IPS-18a (cell line): Measurements from ENCODE around the gene ZFYVE28.

Source experiments
- H3K27ac ChIP-seq: one replicate; pipeline ENCODE4 v1.5.1; 2013; ENCODE audit warnings: low read length
- H3K27me3 ChIP-seq: one replicate; pipeline ENCODE4 v1.6.1; 2013; ENCODE audit warnings: mild to moderate bottlenecking, low read length; ENCODE audit not compliant: control insufficient read depth, insufficient read depth
- H3K36me3 ChIP-seq: one replicate; pipeline ENCODE4 v1.6.1; 2013; ENCODE audit warnings: low read depth, low read length; ENCODE audit not compliant: control insufficient read depth
- H3K4me1 ChIP-seq: one replicate; pipeline ENCODE4 v1.6.1; 2013; ENCODE audit warnings: low read depth, low read length; ENCODE audit not compliant: control insufficient read depth
- H3K4me3 ChIP-seq: one replicate; pipeline ENCODE4 v1.5.1; 2013; ENCODE audit warnings: low read length
- H3K9ac ChIP-seq: one replicate; pipeline ENCODE4 v1.6.1; 2013; ENCODE audit warnings: mild to moderate bottlenecking, low read length, moderate library complexity
- H3K9me3 ChIP-seq: one replicate; pipeline ENCODE4 v1.6.1; 2013; ENCODE audit warnings: low read depth, low read length; ENCODE audit not compliant: control insufficient read depth

The ZFYVE28 gene

DNA sequence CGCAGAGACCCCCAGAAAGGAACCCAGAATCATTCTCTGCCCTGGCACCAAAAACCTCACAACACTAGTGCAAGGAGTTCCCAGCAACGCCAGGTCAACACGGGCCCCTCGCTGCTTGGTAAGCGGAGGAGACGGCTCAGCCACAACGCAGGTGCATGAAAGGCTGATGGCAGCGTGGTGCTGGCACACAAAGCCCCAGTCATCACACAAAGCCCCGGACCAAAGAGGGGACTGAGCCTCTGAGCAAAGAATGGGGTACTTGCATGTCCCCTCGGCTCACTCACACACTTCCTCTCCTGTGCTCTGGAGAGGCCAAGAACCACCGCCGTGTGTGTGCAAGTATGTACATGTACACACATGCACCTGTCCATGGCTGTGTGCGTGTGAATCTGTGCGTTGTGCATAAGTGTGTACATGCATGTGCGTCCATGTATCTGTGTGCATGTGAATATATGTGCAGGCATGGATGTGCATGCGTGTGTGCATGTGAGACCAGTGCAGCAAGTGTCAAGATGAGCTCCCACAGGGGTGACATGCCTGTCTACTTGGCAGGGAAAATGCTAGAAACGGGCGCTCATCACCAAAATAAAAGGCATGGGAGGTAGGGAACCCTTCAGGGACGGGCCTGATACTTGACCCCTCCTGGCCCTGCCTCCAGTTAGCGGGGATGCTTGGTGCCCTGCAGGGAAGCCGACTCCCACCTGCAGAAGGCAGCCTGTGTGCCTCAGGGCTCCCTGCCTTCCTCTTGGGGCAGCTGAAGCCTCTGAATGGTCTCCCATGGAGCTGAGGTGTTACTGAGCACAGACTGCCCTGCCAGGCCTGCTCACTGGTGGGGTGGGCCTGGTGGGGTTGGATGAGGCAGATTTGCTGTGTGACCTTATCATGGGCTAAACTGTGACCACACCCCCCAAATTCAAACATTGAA, 60.4 kb downstream of the ZFYVE28 start:
- no peak overlapping the region for H3K4me3 ChIP-seq
- no peaks in the 10 kb centered on the region for H3K9me3 ChIP-seq
- no peaks in the 10 kb centered on the region for H3K4me1 ChIP-seq
- H3K27me3 ChIP-seq: no peaks in the 10 kb centered on the region
- no peak overlapping the region for H3K27ac ChIP-seq
- H3K36me3 ChIP-seq: no peaks in the 10 kb centered on the region
- H3K9ac ChIP-seq: no peak overlapping the region

DNA sequence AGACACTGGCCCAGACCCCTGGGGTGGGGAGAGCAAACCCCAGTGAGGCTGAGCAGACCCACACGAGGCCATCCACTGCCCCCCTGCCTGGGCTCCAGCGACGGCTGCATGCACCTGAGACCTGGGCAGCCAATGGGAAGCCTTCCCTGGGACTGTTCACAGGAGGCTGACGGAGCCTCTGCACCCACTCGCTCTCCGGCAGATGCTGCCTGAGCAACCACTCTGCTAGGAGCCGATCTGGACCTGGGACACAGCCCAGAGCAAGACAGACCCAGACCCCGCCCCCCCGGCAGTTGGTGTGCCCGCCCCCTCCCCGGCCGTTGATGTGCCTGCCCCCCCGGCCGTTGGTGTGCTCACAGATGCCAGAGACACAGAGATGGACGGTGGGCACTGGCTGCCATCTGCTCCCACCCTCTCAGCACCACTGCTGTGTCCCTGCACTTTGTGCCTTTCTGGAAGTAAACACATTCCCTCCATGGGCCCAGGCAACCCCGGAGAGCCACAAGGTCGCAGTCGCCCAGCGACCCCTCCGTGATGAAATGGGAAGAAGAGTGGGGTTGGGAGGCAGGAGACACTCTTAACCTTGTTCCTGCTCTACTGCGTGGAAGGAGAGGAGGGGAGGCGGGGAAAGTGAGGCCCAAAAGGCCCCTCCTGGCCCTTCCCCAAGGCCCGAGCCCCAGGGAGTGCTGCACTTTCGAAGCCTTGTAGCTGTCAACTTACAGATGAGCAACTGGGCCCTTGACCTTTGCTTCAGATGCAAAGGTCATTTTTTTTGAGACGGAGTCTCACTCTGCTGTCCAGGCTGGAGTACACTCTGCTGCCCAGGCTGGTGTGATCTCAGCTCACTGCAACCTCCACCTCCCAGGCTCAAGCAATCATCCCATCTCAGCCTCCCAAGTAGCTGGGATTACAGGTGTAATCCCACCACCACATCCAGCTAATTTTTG, 62.0 kb downstream of the ZFYVE28 start:
- Histone ChIP-seq H3K36me3 (no peaks in the 10 kb centered on the region), H3K27ac (no peak overlapping the region), H3K4me1 (no peaks in the 10 kb centered on the region), H3K27me3 (no peaks in the 10 kb centered on the region), H3K4me3 (no peak overlapping the region), H3K9ac (no peak overlapping the region), H3K9me3 (no peaks in the 10 kb centered on the region)

DNA sequence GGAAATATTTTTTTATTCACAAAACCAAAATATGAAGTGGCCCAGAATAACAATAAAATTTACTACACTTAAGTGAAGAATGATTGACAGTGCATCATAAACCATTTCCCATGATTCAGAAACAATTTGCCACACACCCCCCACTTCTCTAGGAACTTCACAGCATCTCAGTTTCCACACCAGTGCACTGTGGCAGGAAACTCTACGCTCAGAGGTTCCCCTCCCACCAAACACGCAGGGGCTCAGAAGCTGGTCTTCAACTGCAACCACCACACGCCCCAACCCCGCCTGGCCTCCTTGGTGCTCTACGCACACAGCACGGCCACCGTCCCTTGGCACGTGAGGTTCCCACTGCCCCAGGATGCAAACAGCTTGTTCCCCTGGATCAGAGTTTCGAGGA, 63.7 kb downstream of the ZFYVE28 start:
- H3K27ac ChIP-seq: no peak overlapping the region
- no peaks in the 10 kb centered on the region for H3K4me1 ChIP-seq
- H3K9me3 ChIP-seq: no peaks in the 10 kb centered on the region
- H3K36me3 ChIP-seq: no peaks in the 10 kb centered on the region
- H3K9ac ChIP-seq: no peak overlapping the region
- no peaks in the 10 kb centered on the region for H3K27me3 ChIP-seq
- H3K4me3 ChIP-seq: no peak overlapping the region

DNA sequence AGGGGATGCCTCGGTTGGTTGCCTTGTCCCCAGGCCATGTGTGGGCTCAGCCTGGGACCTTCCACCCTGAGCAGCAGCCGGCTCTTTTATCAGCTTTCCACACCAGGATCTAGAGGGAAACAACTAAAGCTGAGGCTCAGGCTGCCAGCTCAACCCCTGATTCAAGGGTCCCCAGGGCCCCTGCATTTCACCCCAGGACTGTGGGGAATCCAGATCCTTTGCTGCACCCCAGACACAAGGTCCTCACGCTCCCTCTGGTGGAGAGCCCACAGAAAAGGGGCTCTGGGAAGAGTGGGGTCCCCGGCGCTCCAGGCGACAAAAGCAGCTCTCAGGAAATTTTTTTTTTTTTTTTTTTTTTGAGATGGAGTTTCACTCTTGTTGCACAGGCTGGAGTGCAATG, 64.3 kb downstream of the ZFYVE28 start:
- Histone ChIP-seq H3K27ac (no peak overlapping the region), H3K36me3 (no peaks in the 10 kb centered on the region), H3K9ac (no peak overlapping the region), H3K9me3 (no peaks in the 10 kb centered on the region), H3K4me3 (no peak overlapping the region), H3K4me1 (no peaks in the 10 kb centered on the region), H3K27me3 (no peaks in the 10 kb centered on the region)

DNA sequence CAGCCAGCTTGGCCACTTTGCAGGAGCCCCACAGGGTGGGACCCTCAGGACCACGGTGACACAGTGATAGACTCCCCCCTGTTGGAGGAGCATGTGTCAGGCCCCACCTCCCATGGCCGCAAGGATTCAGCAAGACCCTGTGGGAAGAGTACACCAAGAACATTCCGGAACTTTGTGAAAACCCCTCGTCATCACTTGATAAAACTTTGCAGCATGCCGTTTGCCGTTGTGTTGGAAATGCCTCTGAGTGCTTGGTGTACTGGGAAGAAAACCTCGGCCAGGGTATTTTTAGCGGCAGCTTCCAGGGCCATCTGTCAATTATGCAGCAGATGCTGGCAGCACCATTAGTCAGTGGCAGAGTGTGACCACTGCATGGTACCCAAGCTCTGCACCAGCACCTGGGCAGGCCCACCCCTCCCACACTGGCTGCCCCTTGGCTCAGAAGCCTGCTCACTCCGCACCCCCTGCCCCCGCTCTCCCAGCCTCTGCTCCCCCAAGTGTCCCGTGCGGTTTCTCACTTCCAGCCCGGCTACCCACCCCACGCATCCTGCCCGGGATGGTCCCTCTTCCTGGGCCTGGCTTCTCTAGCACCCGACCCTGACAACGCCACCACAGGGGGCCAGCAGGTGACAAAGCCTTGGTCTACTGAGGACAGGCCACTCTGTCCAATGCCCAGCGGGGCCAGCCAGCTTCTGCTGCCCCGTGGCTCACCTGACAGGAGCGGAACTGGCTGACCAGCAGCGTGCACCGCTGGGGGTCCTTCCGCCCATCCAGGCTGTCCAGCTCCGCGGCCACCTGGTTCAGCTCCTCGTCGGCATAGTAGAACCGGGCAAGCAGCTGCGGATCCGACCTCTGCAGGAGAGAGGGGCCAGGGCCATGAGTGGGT, 65.0 kb downstream of the ZFYVE28 start:
- H3K27ac ChIP-seq: no peak overlapping the region
- H3K36me3 ChIP-seq: no peaks in the 10 kb centered on the region
- no peak overlapping the region for H3K9ac ChIP-seq

DNA sequence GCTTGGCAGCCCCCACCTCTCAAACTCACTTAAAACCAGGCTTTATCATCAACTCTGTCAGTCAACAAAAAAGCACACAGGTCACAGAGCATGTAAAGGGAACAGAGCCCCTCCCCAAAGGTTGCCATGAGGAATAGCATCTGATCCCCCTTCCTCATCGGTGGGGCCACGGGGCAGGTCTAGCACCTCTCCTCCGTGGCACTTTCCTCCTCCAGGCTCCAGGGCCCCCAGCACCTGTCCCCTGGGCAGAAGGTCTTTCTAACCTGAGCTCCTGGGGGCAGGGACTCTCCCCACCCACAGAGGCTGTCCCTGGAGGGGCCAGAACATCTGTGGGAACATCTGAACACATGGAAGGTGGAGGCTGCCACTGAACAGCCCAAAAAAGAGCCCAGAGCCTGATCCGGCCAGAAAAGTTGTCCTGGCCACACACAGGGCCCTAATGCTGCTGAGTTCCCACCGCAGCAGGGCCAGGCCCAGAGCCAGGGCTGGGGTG, 65.7 kb downstream of the ZFYVE28 start:
- Histone ChIP-seq H3K4me1 (no peaks in the 10 kb centered on the region), H3K9me3 (no peaks in the 10 kb centered on the region), H3K4me3 (no peak overlapping the region), H3K27me3 (no peaks in the 10 kb centered on the region), H3K36me3 (no peaks in the 10 kb centered on the region), H3K27ac (no peak overlapping the region), H3K9ac (no peak overlapping the region)

More for the DNA sequence above, 65.0 kb downstream of the ZFYVE28 start:
- H3K9me3 ChIP-seq: no peaks in the 10 kb centered on the region
- H3K4me1 ChIP-seq: no peaks in the 10 kb centered on the region
- no peaks in the 10 kb centered on the region for H3K27me3 ChIP-seq
- no peak overlapping the region for H3K4me3 ChIP-seq

DNA sequence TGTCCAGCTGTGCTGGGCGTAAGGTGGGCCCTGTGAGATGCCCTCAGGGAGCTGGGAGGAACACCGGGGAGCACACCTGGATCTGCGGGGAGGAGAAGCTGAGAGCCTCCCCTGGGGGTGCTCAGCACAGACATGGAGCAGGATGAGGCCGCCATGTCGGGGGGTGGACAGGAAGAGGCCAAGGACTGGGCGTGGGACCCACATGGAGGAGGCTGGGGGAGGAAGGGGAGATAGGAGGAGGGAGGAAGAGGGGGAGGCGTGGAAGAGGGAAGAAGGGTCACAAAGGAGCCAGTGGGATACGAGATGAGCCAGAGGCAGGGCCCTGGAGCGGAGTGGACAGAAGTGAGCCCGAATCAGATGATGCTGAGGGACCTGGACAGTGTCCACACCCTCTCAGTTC, 66.3 kb downstream of the ZFYVE28 start:
- Histone ChIP-seq H3K9ac (no peak overlapping the region), H3K27me3 (no peaks in the 10 kb centered on the region), H3K4me1 (no peaks in the 10 kb centered on the region), H3K9me3 (no peaks in the 10 kb centered on the region), H3K27ac (no peak overlapping the region), H3K36me3 (no peaks in the 10 kb centered on the region), H3K4me3 (no peak overlapping the region)

- Histone ChIP-seq H3K27me3 (no peaks in the 10 kb centered on the region), H3K4me1 (no peaks in the 10 kb centered on the region), H3K27ac (no peak overlapping the region), H3K4me3 (no peak overlapping the region), H3K9me3 (no peaks in the 10 kb centered on the region), H3K9ac (no peak overlapping the region), H3K36me3 (no peaks in the 10 kb centered on the region)
Measured at GRCh38 chr4:2350982-2351381, 67.5 kb downstream of the ZFYVE28 start.

GRCh38 chr4:2348786-2349185, 69.7 kb downstream of the ZFYVE28 start:
- Histone ChIP-seq H3K27ac (no peak overlapping the region), H3K9ac (no peak overlapping the region), H3K27me3 (no peaks in the 10 kb centered on the region), H3K4me1 (no peaks in the 10 kb centered on the region), H3K9me3 (no peaks in the 10 kb centered on the region), H3K36me3 (no peaks in the 10 kb centered on the region), H3K4me3 (no peak overlapping the region)

DNA sequence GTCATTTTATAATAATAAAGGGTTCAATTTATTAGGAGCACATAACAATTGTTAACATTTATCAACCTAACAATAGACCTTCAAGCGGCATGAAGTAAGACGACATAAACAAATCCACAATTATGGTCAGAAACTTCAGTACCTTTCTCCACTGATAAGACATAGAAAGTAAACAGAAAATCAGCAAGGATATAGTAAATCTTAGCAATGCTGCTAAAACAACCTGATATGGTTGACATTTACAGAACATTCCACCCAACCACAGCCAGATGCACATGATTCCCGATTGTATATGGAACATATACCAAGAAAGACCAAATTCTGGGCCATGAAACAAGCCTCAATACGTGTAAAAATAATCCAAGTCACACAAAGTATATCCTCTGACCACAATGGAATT, 71.3 kb downstream of the ZFYVE28 start:
- H3K9ac ChIP-seq: no peak overlapping the region
- H3K27ac ChIP-seq: no peak overlapping the region
- H3K4me1 ChIP-seq: no peaks in the 10 kb centered on the region
- no peaks in the 10 kb centered on the region for H3K36me3 ChIP-seq
- no peak overlapping the region for H3K4me3 ChIP-seq
- no peaks in the 10 kb centered on the region for H3K27me3 ChIP-seq
- no peaks in the 10 kb centered on the region for H3K9me3 ChIP-seq

DNA sequence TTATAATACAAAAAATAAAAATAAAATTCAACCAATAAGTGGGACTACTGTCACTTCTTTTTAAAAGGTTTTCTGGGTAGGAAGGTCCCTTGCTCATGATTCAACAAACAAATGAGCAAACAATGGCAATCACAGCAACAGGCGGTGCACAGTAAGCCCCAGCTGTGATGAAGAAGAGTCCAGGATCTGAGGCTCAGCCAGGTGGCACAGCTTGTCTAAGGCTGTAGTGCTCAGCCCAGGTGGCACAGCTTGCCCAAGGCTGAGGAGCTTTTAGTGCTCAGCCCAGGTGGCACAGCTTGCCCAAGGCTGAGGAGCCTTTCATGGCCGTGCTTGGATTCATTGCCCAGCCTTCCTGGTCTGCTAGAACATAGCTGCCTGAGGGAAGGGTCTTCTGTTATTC, 75.0 kb downstream of the ZFYVE28 start:
- H3K9me3 ChIP-seq: no peaks in the 10 kb centered on the region
- no peak overlapping the region for H3K27ac ChIP-seq
- no peak overlapping the region for H3K9ac ChIP-seq
- H3K36me3 ChIP-seq: no peaks in the 10 kb centered on the region
- H3K4me1 ChIP-seq: no peaks in the 10 kb centered on the region
- H3K27me3 ChIP-seq: no peaks in the 10 kb centered on the region
- H3K4me3 ChIP-seq: no peak overlapping the region
